H1 (cell line): ENCODE results near the gene CABP2.

Experiments
- CEBPB ChIP-seq: IDR thresholded peaks from 2 replicates; pipeline ENCODE4 v1.6.1; 2012; ENCODE audit warnings: low read depth, low read length
- CHD2 ChIP-seq: IDR thresholded peaks from 2 replicates; pipeline ENCODE4 v1.6.1; 2012; ENCODE audit warnings: low read length, improper control_type of control experiment
- EZH2 ChIP-seq: fragments of 200-600 bp; sonication (generic); IDR thresholded peaks from 2 replicates; pipeline ENCODE4 v1.7.1; 2012; ENCODE audit warnings: low read depth, mild to moderate bottlenecking, moderate library complexity, low read length, inconsistent platforms; ENCODE audit not compliant: severe bottlenecking
- GTF2F1 ChIP-seq: IDR thresholded peaks from 2 replicates; pipeline ENCODE4 v1.6.1; 2012; ENCODE audit warnings: low read depth, low read length, improper control_type of control experiment, borderline replicate concordance
- HDAC2 ChIP-seq, 2 experiments: fragments of 300-600 bp in 1 of 2; sonication (generic) in 1 of 2; IDR thresholded peaks; 2 replicates each; pipeline ENCODE4 v1.6.1; 2011 to 2012; ENCODE audit warnings: low read depth in 2 of 2, low read length in 2 of 2, mild to moderate bottlenecking in 2 of 2, moderate library complexity in 2 of 2, borderline replicate concordance in 1 of 2, inconsistent platforms in 1 of 2
- MAFK ChIP-seq: IDR thresholded peaks from 2 replicates; pipeline ENCODE4 v1.6.1; 2012; ENCODE audit warnings: low read depth, mild to moderate bottlenecking, improper control_type of control experiment, low read length
- POLR2A ChIP-seq, 2 experiments: IDR thresholded peaks; 1 replicate in 1 of 2; 2 replicates in 1 of 2; pipeline ENCODE4 v1.6.1; 2011; ENCODE audit warnings: low read depth in 2 of 2, low read length in 2 of 2, mild to moderate bottlenecking in 2 of 2; ENCODE audit errors: control extremely low read depth in 1 of 2
- RNF2 ChIP-seq: fragments of 200-900, 300-1000 bp; sonication (generic); IDR thresholded peaks from 2 replicates; pipeline ENCODE4 v1.7.1; 2016; ENCODE audit warnings: borderline replicate concordance, low read depth, mild to moderate bottlenecking, antibody characterized with exemption, low read length; ENCODE audit not compliant: poor library complexity, severe bottlenecking; ENCODE audit errors: missing control alignments
- TAF1 ChIP-seq: IDR thresholded peaks from 2 replicates; pipeline ENCODE4 v1.6.1; 2011; ENCODE audit warnings: mild to moderate bottlenecking, low read depth, low read length
- TEAD4 ChIP-seq: IDR thresholded peaks from 2 replicates; pipeline ENCODE4 v1.6.1; 2012; ENCODE audit warnings: low read depth, low read length, inconsistent platforms, mixed read lengths
- TF ChIP-seq, protein P1 (sequence below), 3 experiments: IDR thresholded peaks; 1 replicate in 2 of 3; 2 replicates in 1 of 3; pipeline versions ENCODE4 v1.5.1 to v1.6.1; 2011; ENCODE audit warnings: low read length in 3 of 3, mild to moderate bottlenecking in 3 of 3, inconsistent platforms in 2 of 3, low read depth in 1 of 3, moderate library complexity in 1 of 3; ENCODE audit not compliant: insufficient read depth in 1 of 3; ENCODE audit errors: control extremely low read depth in 1 of 3
- TF ChIP-seq, protein P2 (sequence below): IDR thresholded peaks from 2 replicates; pipeline ENCODE4 v1.6.1; 2012; ENCODE audit warnings: inconsistent platforms

DNA sequence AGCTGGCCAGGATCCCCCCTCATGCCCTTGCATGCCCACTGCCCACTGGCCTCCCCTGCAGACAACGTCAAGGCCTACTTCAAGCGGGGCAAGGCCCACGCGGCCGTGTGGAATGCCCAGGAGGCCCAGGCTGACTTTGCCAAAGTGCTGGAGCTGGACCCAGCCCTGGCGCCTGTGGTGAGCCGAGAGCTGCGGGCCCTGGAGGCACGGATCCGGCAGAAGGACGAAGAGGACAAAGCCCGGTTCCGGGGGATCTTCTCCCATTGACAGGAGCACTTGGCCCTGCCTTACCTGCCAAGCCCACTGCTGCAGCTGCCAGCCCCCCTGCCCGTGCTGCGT, 32.5 kb downstream of the CABP2 start:
- TF ChIP-seq MAFK, result no peak
- TF ChIP-seq, protein P1, sequence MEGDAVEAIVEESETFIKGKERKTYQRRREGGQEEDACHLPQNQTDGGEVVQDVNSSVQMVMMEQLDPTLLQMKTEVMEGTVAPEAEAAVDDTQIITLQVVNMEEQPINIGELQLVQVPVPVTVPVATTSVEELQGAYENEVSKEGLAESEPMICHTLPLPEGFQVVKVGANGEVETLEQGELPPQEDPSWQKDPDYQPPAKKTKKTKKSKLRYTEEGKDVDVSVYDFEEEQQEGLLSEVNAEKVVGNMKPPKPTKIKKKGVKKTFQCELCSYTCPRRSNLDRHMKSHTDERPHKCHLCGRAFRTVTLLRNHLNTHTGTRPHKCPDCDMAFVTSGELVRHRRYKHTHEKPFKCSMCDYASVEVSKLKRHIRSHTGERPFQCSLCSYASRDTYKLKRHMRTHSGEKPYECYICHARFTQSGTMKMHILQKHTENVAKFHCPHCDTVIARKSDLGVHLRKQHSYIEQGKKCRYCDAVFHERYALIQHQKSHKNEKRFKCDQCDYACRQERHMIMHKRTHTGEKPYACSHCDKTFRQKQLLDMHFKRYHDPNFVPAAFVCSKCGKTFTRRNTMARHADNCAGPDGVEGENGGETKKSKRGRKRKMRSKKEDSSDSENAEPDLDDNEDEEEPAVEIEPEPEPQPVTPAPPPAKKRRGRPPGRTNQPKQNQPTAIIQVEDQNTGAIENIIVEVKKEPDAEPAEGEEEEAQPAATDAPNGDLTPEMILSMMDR (IDR thresholded peaks at IDR 0.05; ENCODE audit: control extremely low read depth in 1 of 3, insufficient read depth in 1 of 3, low read depth in 1 of 3, low read length in 3 of 3), result no peak
- no peak for TF ChIP-seq EZH2
- no peak for TF ChIP-seq TEAD4
- TF ChIP-seq RNF2, result no peak
- TF ChIP-seq POLR2A (IDR thresholded peaks at IDR 0.05; ENCODE audit: control extremely low read depth in 1 of 2, low read depth in 2 of 2, low read length in 2 of 2), result no peak
- no peak for TF ChIP-seq HDAC2 (IDR thresholded peaks at IDR 0.05; ENCODE audit: borderline replicate concordance in 1 of 2, low read depth in 2 of 2, low read length in 2 of 2)
- no peak for TF ChIP-seq GTF2F1
- TF ChIP-seq CHD2, result no peak
- no peak for TF ChIP-seq TAF1
- TF ChIP-seq CEBPB, result no peak
- TF ChIP-seq, protein P2, sequence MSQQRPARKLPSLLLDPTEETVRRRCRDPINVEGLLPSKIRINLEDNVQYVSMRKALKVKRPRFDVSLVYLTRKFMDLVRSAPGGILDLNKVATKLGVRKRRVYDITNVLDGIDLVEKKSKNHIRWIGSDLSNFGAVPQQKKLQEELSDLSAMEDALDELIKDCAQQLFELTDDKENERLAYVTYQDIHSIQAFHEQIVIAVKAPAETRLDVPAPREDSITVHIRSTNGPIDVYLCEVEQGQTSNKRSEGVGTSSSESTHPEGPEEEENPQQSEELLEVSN, result no peak
